GM12875 (cell line): ENCODE data around the gene TMEM181.
A peak's percentile ranks its signal among the peaks of the same experiment; 100 is the strongest.

Source experiments
- H3K4me3 ChIP-seq: one replicate; pipeline ENCODE4 v1.5.1; 2011; ENCODE audit warnings: low read depth, low read length, control low read depth
- TF ChIP-seq, protein P1 (sequence below): IDR thresholded peaks from 2 replicates; pipeline ENCODE4 v1.5.1; 2011; ENCODE audit warnings: low read depth, mild to moderate bottlenecking, control low read depth, inconsistent platforms, low read length, moderate library complexity, borderline replicate concordance; ENCODE audit not compliant: insufficient read depth

TMEM181 gene

DNA sequence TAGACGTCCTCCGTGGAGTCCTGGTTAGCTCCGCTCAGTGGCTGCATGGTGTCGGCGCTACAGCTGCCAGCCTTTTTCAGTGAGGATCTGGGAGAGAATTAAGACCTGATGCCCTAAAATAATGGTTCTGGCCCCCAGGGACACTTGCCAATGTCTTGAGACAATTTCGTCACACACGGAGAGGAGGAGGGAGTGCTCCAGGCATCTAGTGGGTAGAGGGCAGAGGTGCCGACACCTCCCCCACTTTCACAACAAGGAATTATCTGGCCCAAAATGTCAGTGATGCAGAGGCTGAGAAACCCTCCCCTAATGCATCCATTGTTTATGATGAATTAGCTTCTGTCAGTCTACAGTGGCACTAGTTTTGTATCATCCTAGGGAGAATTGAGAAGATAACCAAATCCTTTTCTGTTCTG lies 24.4 kb downstream of the TMEM181 start:
- TF ChIP-seq, protein P1, sequence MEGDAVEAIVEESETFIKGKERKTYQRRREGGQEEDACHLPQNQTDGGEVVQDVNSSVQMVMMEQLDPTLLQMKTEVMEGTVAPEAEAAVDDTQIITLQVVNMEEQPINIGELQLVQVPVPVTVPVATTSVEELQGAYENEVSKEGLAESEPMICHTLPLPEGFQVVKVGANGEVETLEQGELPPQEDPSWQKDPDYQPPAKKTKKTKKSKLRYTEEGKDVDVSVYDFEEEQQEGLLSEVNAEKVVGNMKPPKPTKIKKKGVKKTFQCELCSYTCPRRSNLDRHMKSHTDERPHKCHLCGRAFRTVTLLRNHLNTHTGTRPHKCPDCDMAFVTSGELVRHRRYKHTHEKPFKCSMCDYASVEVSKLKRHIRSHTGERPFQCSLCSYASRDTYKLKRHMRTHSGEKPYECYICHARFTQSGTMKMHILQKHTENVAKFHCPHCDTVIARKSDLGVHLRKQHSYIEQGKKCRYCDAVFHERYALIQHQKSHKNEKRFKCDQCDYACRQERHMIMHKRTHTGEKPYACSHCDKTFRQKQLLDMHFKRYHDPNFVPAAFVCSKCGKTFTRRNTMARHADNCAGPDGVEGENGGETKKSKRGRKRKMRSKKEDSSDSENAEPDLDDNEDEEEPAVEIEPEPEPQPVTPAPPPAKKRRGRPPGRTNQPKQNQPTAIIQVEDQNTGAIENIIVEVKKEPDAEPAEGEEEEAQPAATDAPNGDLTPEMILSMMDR = no peak

DNA sequence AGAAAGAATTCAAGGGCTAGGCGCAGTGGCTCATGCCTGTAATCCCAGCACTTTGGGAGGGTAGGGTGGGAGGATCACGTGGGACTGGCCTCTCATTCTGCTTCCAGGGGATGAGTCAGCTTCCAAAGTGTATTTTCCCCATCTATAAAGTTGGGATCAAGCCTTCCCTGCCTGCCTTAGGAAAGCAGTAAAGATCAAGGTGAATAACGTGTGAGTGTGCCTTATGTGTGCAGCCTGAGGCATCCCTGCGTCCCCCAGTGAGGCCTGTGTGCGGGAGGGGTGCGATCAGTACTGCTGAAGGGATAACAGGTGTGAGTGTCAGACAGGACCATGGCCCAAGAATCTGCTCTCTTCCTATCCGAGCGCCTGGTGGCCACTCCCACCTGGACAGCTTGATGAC lies 26.8 kb downstream of the TMEM181 start:
- TF ChIP-seq, protein P1 = no peak
- H3K4me3 ChIP-seq = no peak overlapping the region

More for the DNA sequence above, 24.4 kb downstream of the TMEM181 start:
- H3K4me3 ChIP-seq = no peak overlapping the region

DNA sequence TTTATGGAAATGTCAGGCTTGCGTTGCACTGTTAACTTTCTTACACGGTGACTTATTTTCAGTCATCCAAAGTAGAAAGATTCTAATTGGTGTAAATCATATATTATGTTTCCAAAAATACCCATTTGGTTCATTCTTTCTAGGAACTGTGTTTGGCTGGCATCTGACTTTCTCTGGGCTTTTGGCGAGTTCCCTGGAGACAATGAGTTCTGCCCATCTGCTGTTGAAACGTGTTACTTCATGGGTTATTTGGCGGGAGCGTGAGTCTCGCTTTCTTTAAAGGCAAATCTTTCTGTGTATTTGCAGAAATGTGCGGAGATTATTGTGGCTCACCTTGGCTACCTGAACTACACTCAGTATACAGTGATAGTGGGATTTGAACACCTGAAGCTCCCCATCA lies 29.5 kb downstream of the TMEM181 start:
- H3K4me3 ChIP-seq = no peak overlapping the region
- TF ChIP-seq, protein P1 = no peak

DNA sequence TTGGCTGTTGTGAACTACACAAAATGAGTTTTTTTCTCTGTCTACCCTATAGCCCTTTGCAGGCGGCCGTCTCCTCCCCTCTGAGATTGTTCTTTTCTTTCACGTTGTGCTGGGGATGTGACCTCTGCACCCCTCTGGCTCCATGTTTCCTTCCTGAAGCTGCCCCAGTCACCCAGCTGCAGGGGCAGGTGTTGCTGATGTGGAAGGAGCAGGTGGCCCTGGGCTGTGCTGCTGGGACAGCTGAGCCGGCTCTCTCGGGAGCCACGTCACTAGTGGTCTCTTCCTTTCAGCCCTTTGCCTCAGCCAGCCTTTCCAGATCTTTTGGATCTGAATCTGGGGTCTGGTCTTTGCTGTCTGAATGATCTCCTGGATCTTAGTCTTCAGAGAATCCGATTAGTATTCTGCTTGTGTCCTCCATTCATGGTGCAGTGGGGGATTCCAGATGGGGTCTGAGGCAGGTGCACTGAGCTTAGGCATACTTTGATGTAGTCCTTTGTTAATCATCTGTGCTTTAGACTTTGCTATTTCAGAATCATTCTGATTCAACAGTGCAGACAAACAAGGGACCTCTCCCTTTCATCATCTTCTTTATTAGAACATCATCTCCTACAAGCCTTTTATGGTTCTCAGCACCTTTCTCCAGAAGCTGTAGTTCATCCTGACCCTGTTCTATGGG lies 31.4 kb downstream of the TMEM181 start:
- TF ChIP-seq, protein P1 = no peak
- no peak overlapping the region for H3K4me3 ChIP-seq

DNA sequence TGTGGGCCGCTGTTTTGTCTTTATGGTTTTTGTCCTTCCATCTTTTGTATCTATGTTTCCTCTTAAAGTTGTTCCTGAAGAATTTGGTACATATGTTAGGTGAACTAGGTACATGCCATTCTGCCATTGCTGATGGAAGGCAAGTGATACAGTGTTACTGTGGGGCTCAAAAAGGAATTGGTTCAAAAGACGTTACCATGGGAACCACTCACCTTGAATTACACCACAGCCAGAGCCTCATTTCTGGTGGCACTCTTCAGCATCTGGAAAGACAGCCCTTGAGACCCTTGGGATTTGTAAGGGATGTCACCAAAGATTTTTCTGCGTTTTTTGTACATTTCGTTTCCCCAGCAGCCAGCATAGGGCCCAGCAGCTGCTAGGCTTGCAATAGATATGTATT lies 31.9 kb downstream of the TMEM181 start:
- H3K4me3 ChIP-seq = no peak overlapping the region
- TF ChIP-seq, protein P1 = no peak

DNA sequence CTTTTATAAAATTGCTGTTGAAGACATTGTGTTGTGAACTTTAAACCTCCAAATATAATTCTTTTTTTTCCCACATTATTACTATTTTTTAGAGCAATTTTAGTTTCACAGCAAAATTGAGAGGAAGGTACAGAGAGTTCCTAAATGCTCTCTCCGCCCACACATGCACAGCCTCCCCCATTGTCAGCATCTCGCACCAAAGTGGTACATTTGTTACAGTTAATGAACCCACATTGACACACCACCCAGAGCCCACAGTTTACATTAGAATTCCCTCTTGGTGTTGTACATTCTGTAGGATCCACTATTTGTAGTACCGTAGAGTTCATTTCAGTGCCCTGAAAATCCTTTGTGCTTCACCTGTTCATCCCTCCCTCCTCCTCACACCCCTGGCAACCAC lies 33.8 kb downstream of the TMEM181 start:
- TF ChIP-seq, protein P1 = no peak
- H3K4me3 ChIP-seq = no peak overlapping the region

DNA sequence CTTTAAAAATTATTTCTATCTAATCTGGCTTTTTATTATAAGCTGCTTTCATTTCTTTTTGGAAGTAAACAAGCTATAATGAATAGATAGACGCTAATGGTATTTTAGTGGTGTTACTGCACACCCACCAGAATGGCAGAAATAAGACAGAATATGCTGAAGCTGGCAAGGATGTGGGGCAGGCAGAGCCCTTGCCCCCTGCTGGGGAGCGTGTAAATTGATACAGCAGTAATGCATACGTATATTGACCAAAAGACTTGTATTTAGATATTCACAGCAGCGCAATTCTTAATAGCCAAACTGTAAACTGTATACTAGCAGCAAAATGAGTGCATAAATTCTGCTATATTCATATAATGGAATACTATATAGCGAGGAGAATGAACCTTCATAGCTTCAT lies 35.3 kb downstream of the TMEM181 start:
- TF ChIP-seq, protein P1 = peak; percentile 26; the same call in 1 of the 2 replicates
- no peak overlapping the region for H3K4me3 ChIP-seq
